LNCAP (cell line): Measurements from ENCODE around the gene GLOD5.

Experiments
- TF ChIP-seq, protein P1 (sequence below): fragments of 450-650 bp; IDR thresholded peaks from 2 replicates; pipeline ENCODE4 v1.5.1; 2017; ENCODE audit warnings: mild to moderate bottlenecking

The GLOD5 gene

GRCh38 chrX:48798318-48798717 is 36.8 kb downstream of the GLOD5 start:
- TF ChIP-seq, protein P1, sequence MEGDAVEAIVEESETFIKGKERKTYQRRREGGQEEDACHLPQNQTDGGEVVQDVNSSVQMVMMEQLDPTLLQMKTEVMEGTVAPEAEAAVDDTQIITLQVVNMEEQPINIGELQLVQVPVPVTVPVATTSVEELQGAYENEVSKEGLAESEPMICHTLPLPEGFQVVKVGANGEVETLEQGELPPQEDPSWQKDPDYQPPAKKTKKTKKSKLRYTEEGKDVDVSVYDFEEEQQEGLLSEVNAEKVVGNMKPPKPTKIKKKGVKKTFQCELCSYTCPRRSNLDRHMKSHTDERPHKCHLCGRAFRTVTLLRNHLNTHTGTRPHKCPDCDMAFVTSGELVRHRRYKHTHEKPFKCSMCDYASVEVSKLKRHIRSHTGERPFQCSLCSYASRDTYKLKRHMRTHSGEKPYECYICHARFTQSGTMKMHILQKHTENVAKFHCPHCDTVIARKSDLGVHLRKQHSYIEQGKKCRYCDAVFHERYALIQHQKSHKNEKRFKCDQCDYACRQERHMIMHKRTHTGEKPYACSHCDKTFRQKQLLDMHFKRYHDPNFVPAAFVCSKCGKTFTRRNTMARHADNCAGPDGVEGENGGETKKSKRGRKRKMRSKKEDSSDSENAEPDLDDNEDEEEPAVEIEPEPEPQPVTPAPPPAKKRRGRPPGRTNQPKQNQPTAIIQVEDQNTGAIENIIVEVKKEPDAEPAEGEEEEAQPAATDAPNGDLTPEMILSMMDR = no peak

GRCh38 chrX:48800574-48801279 is 39.2 kb downstream of the GLOD5 start:
- TF ChIP-seq, protein P1 = no peak

GRCh38 chrX:48801280-48802088 is 39.9 kb downstream of the GLOD5 start, which contains the start of gene HDAC6:
TSS of gene HDAC6 (plus strand) at chrX:48802067. CDS start at chrX:48802693, 626 bp downstream.
- TF ChIP-seq, protein P1 = no peak

- TF ChIP-seq, protein P1 = no peak
These were observed 40.8 kb downstream of the GLOD5 start for GRCh38 chrX:48802089-48802904.

DNA sequence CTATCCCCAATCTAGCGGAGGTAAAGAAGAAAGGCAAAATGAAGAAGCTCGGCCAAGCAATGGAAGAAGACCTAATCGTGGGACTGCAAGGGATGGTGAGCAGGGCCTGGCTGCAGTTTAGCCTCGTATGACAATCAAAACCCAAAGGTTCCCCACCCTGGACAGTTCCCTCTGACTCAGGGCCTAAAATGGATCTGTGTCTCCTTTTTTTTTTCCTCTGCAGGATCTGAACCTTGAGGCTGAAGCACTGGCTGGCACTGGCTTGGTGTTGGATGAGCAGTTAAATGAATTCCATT is 41.3 kb downstream of the GLOD5 start:
- TF ChIP-seq, protein P1 = no peak

DNA sequence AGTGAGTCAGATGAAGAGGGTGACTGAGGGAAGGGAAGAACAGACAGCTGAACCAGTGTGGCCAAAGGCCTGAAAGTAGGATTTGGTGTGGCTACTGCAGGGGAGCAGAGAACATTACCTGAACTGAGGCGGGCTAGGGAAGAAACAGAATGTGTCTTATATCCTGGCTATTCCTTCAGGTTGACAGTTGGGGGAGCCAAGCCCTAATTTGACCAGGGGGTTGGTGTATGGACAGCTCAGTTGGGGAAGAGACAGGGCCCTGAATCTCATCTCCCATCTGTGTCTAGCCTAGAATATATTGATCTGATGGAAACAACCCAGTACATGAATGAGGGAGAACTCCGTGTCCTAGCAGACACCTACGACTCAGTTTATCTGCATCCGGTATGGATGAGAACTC is 44.5 kb downstream of the GLOD5 start:
- TF ChIP-seq, protein P1 = no peak

- TF ChIP-seq, protein P1 = no peak
These were observed 52.1 kb downstream of the GLOD5 start for GRCh38 chrX:48813644-48814043.
